ENCODE results near the gene SOCS2. TPM values are rescaled to one million over a fixed set of nuclear protein-coding genes. Genes with fewer than 3 reads are reported as not detected.

The SOCS2 gene
- polyA plus RNA-seq, 3 donors from 2014 or later, result 20.2 to 28.8 (median 25.9) TPM

- peaks cover 5 to 18% (median 13%) of the 10 kb centered on the region in 3 donors for H3K27me3 Mint-ChIP-seq (ENCODE audit: low read depth in 3 of 3)
- H3K36me3 Mint-ChIP-seq, result no peaks in the 10 kb centered on the region
- DNase-seq, result peak; percentile 40 to 50 (median 43)
- no peaks in the 10 kb centered on the region for H3K9me3 Mint-ChIP-seq
- H3K4me1 Mint-ChIP-seq, result peaks cover 19 to 23% of the 10 kb centered on the region in 2 donors
- peak overlapping the region; percentile 89 to 95 (median 90) for H3K4me3 Mint-ChIP-seq
- H3K27ac Mint-ChIP-seq, result peak overlapping the region in 5 of 6 donors; percentile 8 to 76 (median 29)
Measured at GRCh38 chr12:93591137-93591868, 18.8 kb downstream of the SOCS2 start.

- H3K4me3 Mint-ChIP-seq, result peak overlapping the region in 2 of 5 donors; percentile 1 to 12
- no peak overlapping the region for H3K27ac Mint-ChIP-seq
- H3K36me3 Mint-ChIP-seq, result no peaks in the 10 kb centered on the region
- no peak for DNase-seq
- H3K27me3 Mint-ChIP-seq (ENCODE audit: low read depth in 3 of 3), result peaks cover 5 to 18% (median 13%) of the 10 kb centered on the region in 3 donors
- H3K4me1 Mint-ChIP-seq, result peaks cover 19 to 23% of the 10 kb centered on the region in 2 donors
- H3K9me3 Mint-ChIP-seq, result no peaks in the 10 kb centered on the region
Measured at GRCh38 chr12:93592641-93593406, 20.3 kb downstream of the SOCS2 start.

- H3K4me1 Mint-ChIP-seq, result peaks cover 19 to 23% of the 10 kb centered on the region in 2 donors
- no peak for DNase-seq
- no peaks in the 10 kb centered on the region for H3K9me3 Mint-ChIP-seq
- H3K36me3 Mint-ChIP-seq, result no peaks in the 10 kb centered on the region
- no peak overlapping the region for H3K4me3 Mint-ChIP-seq
- peaks cover 5 to 18% (median 13%) of the 10 kb centered on the region in 3 donors for H3K27me3 Mint-ChIP-seq (ENCODE audit: low read depth in 3 of 3)
- no peak overlapping the region for H3K27ac Mint-ChIP-seq
Measured at GRCh38 chr12:93593843-93594242, 21.4 kb downstream of the SOCS2 start.

GRCh38 chr12:93594766-93595311 is 22.4 kb downstream of the SOCS2 start:
- no peak for DNase-seq
- no peaks in the 10 kb centered on the region for H3K36me3 Mint-ChIP-seq
- no peaks in the 10 kb centered on the region for H3K9me3 Mint-ChIP-seq
- peaks cover 5 to 15% (median 14%) of the 10 kb centered on the region in 3 donors for H3K27me3 Mint-ChIP-seq (ENCODE audit: low read depth in 3 of 3)
- H3K4me1 Mint-ChIP-seq, result peaks cover 16 to 17% of the 10 kb centered on the region in 2 donors
- no peak overlapping the region for H3K4me3 Mint-ChIP-seq
- no peak overlapping the region for H3K27ac Mint-ChIP-seq

GRCh38 chr12:93595351-93595750 is 22.9 kb downstream of the SOCS2 start:
- H3K27me3 Mint-ChIP-seq (ENCODE audit: low read depth in 3 of 3), result peaks cover 5 to 14% (median 12%) of the 10 kb centered on the region in 3 donors
- no peak for DNase-seq
- no peaks in the 10 kb centered on the region for H3K36me3 Mint-ChIP-seq
- no peaks in the 10 kb centered on the region for H3K9me3 Mint-ChIP-seq
- H3K4me1 Mint-ChIP-seq, result peaks cover 14 to 17% of the 10 kb centered on the region in 2 donors
- H3K4me3 Mint-ChIP-seq, result no peak overlapping the region
- no peak overlapping the region for H3K27ac Mint-ChIP-seq

GRCh38 chr12:93597608-93598007 is 25.1 kb downstream of the SOCS2 start:
- H3K4me3 Mint-ChIP-seq, result no peak overlapping the region
- H3K36me3 Mint-ChIP-seq, result no peaks in the 10 kb centered on the region
- H3K4me1 Mint-ChIP-seq, result no peaks in the 10 kb centered on the region
- DNase-seq, result no peak
- no peaks in the 10 kb centered on the region for H3K9me3 Mint-ChIP-seq
- peaks cover 2 to 6% (median 5%) of the 10 kb centered on the region in 3 donors for H3K27me3 Mint-ChIP-seq (ENCODE audit: low read depth in 3 of 3)
- no peak overlapping the region for H3K27ac Mint-ChIP-seq

GRCh38 chr12:93599192-93599591 is 26.7 kb downstream of the SOCS2 start:
- Mint-ChIP-seq H3K27me3 (ENCODE audit: low read depth in 3 of 3) (peaks cover 0 to 7% (median 2%) of the 10 kb centered on the region in 3 donors), H3K36me3 (no peaks in the 10 kb centered on the region), H3K27ac (no peak overlapping the region), H3K4me3 (no peak overlapping the region), H3K4me1 (no peaks in the 10 kb centered on the region), H3K9me3 (no peaks in the 10 kb centered on the region)
- no peak for DNase-seq

GRCh38 chr12:93601591-93601990 is 29.1 kb downstream of the SOCS2 start:
- no peak overlapping the region for H3K27ac Mint-ChIP-seq
- H3K4me1 Mint-ChIP-seq, result no peaks in the 10 kb centered on the region
- H3K27me3 Mint-ChIP-seq (ENCODE audit: low read depth in 3 of 3), result peaks cover 1 to 6% (median 2%) of the 10 kb centered on the region in 3 donors
- no peaks in the 10 kb centered on the region for H3K36me3 Mint-ChIP-seq
- H3K4me3 Mint-ChIP-seq, result no peak overlapping the region
- no peak for DNase-seq
- no peaks in the 10 kb centered on the region for H3K9me3 Mint-ChIP-seq

- Mint-ChIP-seq H3K27ac (no peak overlapping the region), H3K9me3 (no peaks in the 10 kb centered on the region), H3K36me3 (no peaks in the 10 kb centered on the region), H3K27me3 (ENCODE audit: low read depth in 3 of 3) (peaks cover 1 to 6% (median 2%) of the 10 kb centered on the region in 3 donors), H3K4me1 (no peaks in the 10 kb centered on the region), H3K4me3 (no peak overlapping the region)
- DNase-seq, result no peak
Measured at GRCh38 chr12:93602897-93603668, 30.6 kb downstream of the SOCS2 start.

- H3K36me3 Mint-ChIP-seq, result no peaks in the 10 kb centered on the region
- H3K27me3 Mint-ChIP-seq (ENCODE audit: low read depth in 3 of 3), result peaks cover 1 to 6% (median 2%) of the 10 kb centered on the region in 3 donors
- no peaks in the 10 kb centered on the region for H3K4me1 Mint-ChIP-seq
- H3K27ac Mint-ChIP-seq, result no peak overlapping the region
- H3K4me3 Mint-ChIP-seq, result no peak overlapping the region
- H3K9me3 Mint-ChIP-seq, result no peaks in the 10 kb centered on the region
- DNase-seq, result no peak
Measured at GRCh38 chr12:93603762-93604161, 31.3 kb downstream of the SOCS2 start.

GRCh38 chr12:93608313-93608712 is 35.8 kb downstream of the SOCS2 start:
- peaks cover 0 to 2% (median 0%) of the 10 kb centered on the region in 6 donors for H3K9me3 Mint-ChIP-seq
- no peak overlapping the region for H3K27ac Mint-ChIP-seq
- H3K36me3 Mint-ChIP-seq, result peaks cover 0 to 6% (median 0%) of the 10 kb centered on the region in 3 donors
- H3K27me3 Mint-ChIP-seq (ENCODE audit: low read depth in 3 of 3), result peaks cover 2 to 8% (median 8%) of the 10 kb centered on the region in 3 donors
- no peak overlapping the region for H3K4me3 Mint-ChIP-seq
- H3K4me1 Mint-ChIP-seq, result no peaks in the 10 kb centered on the region
- no peak for DNase-seq

- Mint-ChIP-seq H3K9me3 (peaks cover 0 to 2% (median 0%) of the 10 kb centered on the region in 6 donors), H3K27me3 (ENCODE audit: low read depth in 3 of 3) (peaks cover 0 to 9% (median 8%) of the 10 kb centered on the region in 3 donors), H3K27ac (no peak overlapping the region), H3K4me1 (no peaks in the 10 kb centered on the region), H3K36me3 (peaks cover 0 to 6% (median 0%) of the 10 kb centered on the region in 3 donors), H3K4me3 (no peak overlapping the region)
- no peak for DNase-seq
Measured at GRCh38 chr12:93609281-93610192, 37.1 kb downstream of the SOCS2 start.

All from immature natural killer cell (primary cell).